GM10266 (cell line): Measurements from ENCODE around the gene NEK4.
A peak's percentile ranks its signal among the peaks of the same experiment; 100 is the strongest.

Experiments used
- DNase-seq: peaks from one replicate; pipeline ENCODE4 v3.0.0; 2012; ENCODE audit errors: extremely low spot score
- CTCF ChIP-seq: IDR thresholded peaks from 2 replicates; pipeline ENCODE4 v1.5.1; 2012; ENCODE audit warnings: mild to moderate bottlenecking, low read depth; ENCODE audit not compliant: control insufficient read depth, insufficient read depth; ENCODE audit errors: missing control alignments

The NEK4 gene

GRCh38 chr3:52693071-52693470 lies 77.7 kb downstream of the NEK4 start:
- no peak for TF ChIP-seq CTCF
- no peak for DNase-seq

- no peak for TF ChIP-seq CTCF
- no peak for DNase-seq
Measured at GRCh38 chr3:52690560-52690959, 80.2 kb downstream of the NEK4 start.

- DNase-seq: no peak
- no peak for TF ChIP-seq CTCF
Measured at GRCh38 chr3:52689151-52689550, 81.6 kb downstream of the NEK4 start.

GRCh38 chr3:52688266-52688665 lies 82.5 kb downstream of the NEK4 start:
- DNase-seq: no peak
- no peak for TF ChIP-seq CTCF

- peak; percentile 92 for DNase-seq
Measured at GRCh38 chr3:52685709-52686691, 84.7 kb downstream of the NEK4 start, which contains the start of the genes GNL3 and PBRM1. GNL3 (plus strand) TSS chr3:52686032; CDS start chr3:52686093, 61 bp downstream. PBRM1 (minus strand) TSS chr3:52685913.

GRCh38 chr3:52685285-52685708 lies 85.4 kb downstream of the NEK4 start:
- no peak for TF ChIP-seq CTCF
- peak; percentile 96 for DNase-seq

More at GRCh38 chr3:52685709-52686691, 84.7 kb downstream of the NEK4 start, which contains the start of the genes GNL3 and PBRM1:
- no peak for TF ChIP-seq CTCF

- DNase-seq: no peak
- TF ChIP-seq CTCF: no peak
Measured at GRCh38 chr3:52684184-52684583, 86.6 kb downstream of the NEK4 start.
